ENCODE measurements around the gene PRR32.
"Not testable (repeated sequence)": the region's sequence is repeated elsewhere in the genome, so short reads cannot be mapped to it uniquely, and the experiment has no call there.

GRCh38 chrX:126806784-126807183 is 12.7 kb upstream of the PRR32 start:
- TF ChIP-seq, protein P1, sequence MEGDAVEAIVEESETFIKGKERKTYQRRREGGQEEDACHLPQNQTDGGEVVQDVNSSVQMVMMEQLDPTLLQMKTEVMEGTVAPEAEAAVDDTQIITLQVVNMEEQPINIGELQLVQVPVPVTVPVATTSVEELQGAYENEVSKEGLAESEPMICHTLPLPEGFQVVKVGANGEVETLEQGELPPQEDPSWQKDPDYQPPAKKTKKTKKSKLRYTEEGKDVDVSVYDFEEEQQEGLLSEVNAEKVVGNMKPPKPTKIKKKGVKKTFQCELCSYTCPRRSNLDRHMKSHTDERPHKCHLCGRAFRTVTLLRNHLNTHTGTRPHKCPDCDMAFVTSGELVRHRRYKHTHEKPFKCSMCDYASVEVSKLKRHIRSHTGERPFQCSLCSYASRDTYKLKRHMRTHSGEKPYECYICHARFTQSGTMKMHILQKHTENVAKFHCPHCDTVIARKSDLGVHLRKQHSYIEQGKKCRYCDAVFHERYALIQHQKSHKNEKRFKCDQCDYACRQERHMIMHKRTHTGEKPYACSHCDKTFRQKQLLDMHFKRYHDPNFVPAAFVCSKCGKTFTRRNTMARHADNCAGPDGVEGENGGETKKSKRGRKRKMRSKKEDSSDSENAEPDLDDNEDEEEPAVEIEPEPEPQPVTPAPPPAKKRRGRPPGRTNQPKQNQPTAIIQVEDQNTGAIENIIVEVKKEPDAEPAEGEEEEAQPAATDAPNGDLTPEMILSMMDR (IDR thresholded peaks at IDR 0.05 in 8 of 11, conservative IDR thresholded peaks at IDR 0.05 in 3 of 11): not testable (repeated sequence)
- not testable (repeated sequence) for TF ChIP-seq POLR2A, POLR2AphosphoS5 (IDR thresholded peaks at IDR 0.05)

Data from spleen (tissue), 7 donors.